GM20000 (cell line): ENCODE measurements around the gene ADCY4.
A peak's percentile ranks its signal among the peaks of the same experiment; 100 is the strongest.

Experiments
- DNase-seq: peaks from one replicate; pipeline ENCODE4 v3.0.0; 2012; ENCODE audit warnings: low spot score
- TF ChIP-seq, protein P1 (sequence below): IDR thresholded peaks from 2 replicates; pipeline ENCODE4 v1.5.1; 2012; ENCODE audit warnings: mild to moderate bottlenecking, control low read depth; ENCODE audit errors: extremely low read depth, missing control alignments

The ADCY4 gene

GRCh38 chr14:24300326-24300980 is 34.4 kb downstream of the ADCY4 start:
- no peak for DNase-seq
- TF ChIP-seq, protein P1, sequence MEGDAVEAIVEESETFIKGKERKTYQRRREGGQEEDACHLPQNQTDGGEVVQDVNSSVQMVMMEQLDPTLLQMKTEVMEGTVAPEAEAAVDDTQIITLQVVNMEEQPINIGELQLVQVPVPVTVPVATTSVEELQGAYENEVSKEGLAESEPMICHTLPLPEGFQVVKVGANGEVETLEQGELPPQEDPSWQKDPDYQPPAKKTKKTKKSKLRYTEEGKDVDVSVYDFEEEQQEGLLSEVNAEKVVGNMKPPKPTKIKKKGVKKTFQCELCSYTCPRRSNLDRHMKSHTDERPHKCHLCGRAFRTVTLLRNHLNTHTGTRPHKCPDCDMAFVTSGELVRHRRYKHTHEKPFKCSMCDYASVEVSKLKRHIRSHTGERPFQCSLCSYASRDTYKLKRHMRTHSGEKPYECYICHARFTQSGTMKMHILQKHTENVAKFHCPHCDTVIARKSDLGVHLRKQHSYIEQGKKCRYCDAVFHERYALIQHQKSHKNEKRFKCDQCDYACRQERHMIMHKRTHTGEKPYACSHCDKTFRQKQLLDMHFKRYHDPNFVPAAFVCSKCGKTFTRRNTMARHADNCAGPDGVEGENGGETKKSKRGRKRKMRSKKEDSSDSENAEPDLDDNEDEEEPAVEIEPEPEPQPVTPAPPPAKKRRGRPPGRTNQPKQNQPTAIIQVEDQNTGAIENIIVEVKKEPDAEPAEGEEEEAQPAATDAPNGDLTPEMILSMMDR, result no peak

GRCh38 chr14:24299255-24300191 is 35.3 kb downstream of the ADCY4 start, which contains the start of the genes DHRS1 and NOP9:
TSS of gene DHRS1 (minus strand) at chr14:24299780. CDS start at chr14:24299106, 674 bp downstream.
TSS of gene NOP9 (plus strand) at chr14:24299850. CDS start at chr14:24299955, 105 bp downstream.
- TF ChIP-seq, protein P1, result no peak
- DNase-seq, result peak; percentile 96

GRCh38 chr14:24298892-24299254 is 36.0 kb downstream of the ADCY4 start:
- TF ChIP-seq, protein P1, result no peak
- DNase-seq, result no peak

DNA sequence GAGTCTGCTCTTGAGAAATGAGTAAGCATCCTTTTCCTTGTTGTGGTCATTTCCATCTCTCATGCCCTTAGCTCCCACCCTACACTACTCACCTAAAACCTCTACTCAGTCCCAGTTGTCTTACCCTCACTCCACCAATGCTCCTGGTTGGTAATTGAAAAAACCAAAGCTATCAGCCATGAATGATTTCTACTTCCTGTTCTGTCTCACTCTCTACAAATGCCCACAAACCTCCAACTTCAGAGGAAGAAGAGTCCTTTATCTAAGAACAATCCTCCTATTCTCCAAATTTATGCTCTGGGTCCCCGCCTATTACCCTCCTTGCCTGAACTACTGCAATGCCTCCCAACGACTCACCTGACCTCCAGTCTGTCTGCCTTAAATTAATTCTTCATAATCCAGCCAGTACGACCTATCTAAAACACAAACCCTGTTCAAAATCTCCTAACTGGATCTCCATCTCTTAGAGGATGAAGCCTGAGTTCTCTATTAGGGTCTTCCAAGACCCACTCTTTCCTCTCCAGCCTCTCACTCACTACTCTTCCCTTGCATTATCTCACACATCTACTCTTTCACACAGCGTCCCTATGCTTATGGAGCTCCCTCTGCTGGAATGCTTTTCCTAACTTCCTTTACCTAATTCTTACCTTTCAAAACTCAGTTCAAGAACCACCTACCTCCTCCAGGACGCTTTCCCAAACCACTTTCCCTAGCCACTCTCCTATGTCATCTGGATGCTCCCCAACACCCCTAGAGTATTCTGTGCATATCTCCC is 37.5 kb downstream of the ADCY4 start:
- no peak for DNase-seq
- TF ChIP-seq, protein P1, result no peak

DNA sequence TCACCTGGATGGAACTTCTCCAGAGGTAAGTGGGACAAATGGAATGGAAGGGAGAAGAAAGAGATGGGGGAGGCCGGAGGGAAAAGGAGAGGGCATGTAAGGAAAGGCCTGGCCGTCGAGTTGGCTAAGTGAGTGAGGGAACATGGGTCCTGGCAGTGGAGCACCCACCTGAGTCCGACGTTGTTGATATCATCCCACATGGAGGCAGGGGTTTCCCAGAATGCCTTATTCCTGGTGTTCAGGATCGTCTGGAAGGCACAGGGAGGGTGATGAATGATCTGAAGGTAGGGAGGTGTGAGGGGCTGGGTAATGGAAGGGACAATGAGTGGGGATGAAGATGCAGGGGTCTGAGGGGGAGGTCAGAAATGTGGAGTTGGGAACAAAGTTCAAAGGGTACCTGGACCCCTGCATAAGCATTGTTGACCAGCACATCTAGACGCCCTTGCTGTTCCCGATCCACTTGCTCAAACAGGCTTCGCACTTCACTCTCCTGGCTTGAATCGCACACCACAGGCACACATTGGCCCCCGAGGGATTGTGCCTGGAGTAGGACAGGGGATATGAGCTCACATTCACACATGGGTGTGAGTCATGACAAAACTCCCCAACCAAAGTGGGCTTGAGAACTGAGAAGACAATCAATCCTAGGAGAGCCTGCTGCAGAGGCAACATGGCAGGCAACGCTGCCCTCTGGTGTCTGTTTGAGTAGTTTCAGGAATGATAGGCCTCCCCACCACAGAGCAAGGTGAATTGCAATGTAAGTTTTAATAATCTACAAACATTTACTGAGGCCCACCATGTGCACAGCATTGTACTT is 38.3 kb downstream of the ADCY4 start:
- TF ChIP-seq, protein P1, result peak; percentile 65
- peak; percentile 84 for DNase-seq

- TF ChIP-seq, protein P1, result no peak
- DNase-seq, result no peak
These were observed 41.3 kb downstream of the ADCY4 start for GRCh38 chr14:24293525-24293924.
